HUES6 (cell line): ENCODE results near the gene ADGRV1.
"Not testable (repeated sequence)": the region's sequence is repeated elsewhere in the genome, so short reads cannot be mapped to it uniquely, and the experiment has no call there.

Experiments
- H3K27ac ChIP-seq: 2 replicates; pipeline ENCODE4 v1.7.0; 2013; ENCODE audit warnings: low read depth, mild to moderate bottlenecking, low read length, inconsistent platforms
- H3K27me3 ChIP-seq: 2 replicates; pipeline ENCODE4 v1.6.1; 2013; ENCODE audit warnings: low read length; ENCODE audit not compliant: control insufficient read depth, insufficient read depth
- H3K36me3 ChIP-seq: 2 replicates; pipeline ENCODE4 v1.6.1; 2013; ENCODE audit warnings: low read length; ENCODE audit not compliant: control insufficient read depth, insufficient read depth
- H3K4me1 ChIP-seq: 2 replicates; pipeline ENCODE4 v1.6.1; 2013; ENCODE audit warnings: low read length; ENCODE audit not compliant: control insufficient read depth, insufficient read depth
- H3K4me3 ChIP-seq: 2 replicates; pipeline ENCODE4 v1.5.1; 2013; ENCODE audit warnings: low read depth, low read length
- H3K9ac ChIP-seq: one replicate; pipeline ENCODE4 v1.6.1; 2013; ENCODE audit warnings: mild to moderate bottlenecking, low read length
- H3K9me3 ChIP-seq: 2 replicates; pipeline ENCODE4 v1.6.1; 2013; ENCODE audit warnings: low read depth, low read length; ENCODE audit not compliant: control insufficient read depth, insufficient read depth

ADGRV1 gene

DNA sequence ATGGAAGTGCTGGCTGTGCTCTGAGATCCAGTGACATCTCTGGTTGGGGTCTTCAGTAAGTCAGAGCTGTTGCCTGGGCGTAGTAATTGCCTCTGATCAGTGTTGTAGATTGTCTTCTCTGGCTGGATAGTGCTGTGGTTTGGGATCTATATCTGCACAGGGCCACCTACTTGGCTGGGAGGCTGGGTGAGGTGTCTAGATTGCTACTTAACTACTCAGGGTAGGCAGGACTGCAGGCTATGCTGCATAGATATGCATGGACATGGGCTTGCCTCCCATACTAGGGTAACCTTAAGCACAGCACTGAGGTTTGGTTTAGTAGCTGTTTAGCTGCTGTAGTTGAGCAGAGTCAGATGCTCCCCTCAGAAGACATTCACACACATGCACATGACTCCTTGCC, 181.0 kb downstream of the ADGRV1 start:
- H3K4me3 ChIP-seq: no peak overlapping the region
- 0 out of 2 replicates have a peak, but pooled peaks cover 2% of the 10 kb centered on the region for H3K36me3 ChIP-seq
- H3K4me1 ChIP-seq: peaks cover 5% of the 10 kb centered on the region
- no peak overlapping the region for H3K27ac ChIP-seq
- H3K9me3 ChIP-seq: no peaks in the 10 kb centered on the region
- H3K27me3 ChIP-seq: no peaks in the 10 kb centered on the region
- no peak overlapping the region for H3K9ac ChIP-seq

DNA sequence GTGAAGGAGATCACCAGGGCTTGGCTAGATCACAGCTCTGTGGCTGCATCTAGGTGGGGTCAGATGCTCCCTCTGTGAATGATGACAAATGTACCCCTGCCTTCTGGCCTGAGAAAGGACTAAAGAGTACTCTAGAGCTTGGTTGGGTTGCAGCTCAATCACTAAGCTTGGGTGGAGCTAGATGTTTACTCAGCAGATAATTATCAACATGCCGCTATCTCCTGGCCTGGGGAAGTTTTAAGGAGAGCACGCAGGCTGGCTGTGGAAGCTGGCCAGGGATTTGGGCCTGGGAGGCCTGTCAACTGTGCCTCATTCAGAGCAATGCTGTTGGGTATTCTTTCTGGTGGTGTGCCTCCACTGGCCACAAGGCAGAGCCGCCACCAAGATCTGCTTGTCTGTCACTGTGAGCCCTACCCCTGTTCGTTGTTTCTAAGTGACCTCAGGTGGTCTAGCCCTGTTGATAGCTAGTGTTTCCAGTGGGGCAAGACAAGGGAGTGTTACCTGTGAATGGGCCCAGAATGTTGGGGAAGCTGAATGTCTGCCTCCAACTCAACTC, 181.7 kb downstream of the ADGRV1 start:
- Histone ChIP-seq H3K4me3 (no peak overlapping the region), H3K27ac (no peak overlapping the region), H3K27me3 (no peaks in the 10 kb centered on the region), H3K4me1 (peaks cover 5% of the 10 kb centered on the region), H3K9me3 (no peaks in the 10 kb centered on the region), H3K36me3 (peaks cover 8% of the 10 kb centered on the region; the same call in 1 of the 2 replicates), H3K9ac (no peak overlapping the region)

DNA sequence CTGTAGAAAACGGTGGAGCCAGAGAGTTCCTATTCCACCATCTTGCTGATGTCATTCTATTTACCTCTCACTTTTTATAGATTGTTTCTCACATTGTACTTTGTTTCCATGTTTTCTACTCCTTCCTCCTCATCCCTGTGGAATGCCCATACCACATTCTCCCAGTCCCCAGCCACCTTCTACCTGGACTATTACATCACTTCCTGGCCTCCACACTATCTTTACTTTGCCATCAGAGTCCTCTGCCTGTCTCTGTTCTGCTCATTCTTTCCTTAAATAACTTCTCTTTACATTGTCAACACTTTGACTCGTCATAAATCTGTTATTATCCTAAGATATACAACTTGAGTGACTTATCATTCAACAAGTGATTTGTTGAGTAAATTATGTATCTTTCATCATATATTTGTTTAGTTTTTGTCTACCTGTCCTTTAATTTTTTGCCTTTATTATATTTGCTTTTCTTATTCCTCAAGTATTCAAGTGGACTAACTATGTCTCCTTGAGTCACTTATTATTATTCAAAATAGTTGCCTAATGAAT, 182.5 kb downstream of the ADGRV1 start:
- Histone ChIP-seq H3K9ac (no peak overlapping the region), H3K4me3 (no peak overlapping the region), H3K9me3 (no peaks in the 10 kb centered on the region), H3K4me1 (peaks cover 5% of the 10 kb centered on the region), H3K36me3 (peaks cover 16% of the 10 kb centered on the region; the same call in 1 of the 2 replicates), H3K27me3 (no peaks in the 10 kb centered on the region), H3K27ac (no peak overlapping the region)

DNA sequence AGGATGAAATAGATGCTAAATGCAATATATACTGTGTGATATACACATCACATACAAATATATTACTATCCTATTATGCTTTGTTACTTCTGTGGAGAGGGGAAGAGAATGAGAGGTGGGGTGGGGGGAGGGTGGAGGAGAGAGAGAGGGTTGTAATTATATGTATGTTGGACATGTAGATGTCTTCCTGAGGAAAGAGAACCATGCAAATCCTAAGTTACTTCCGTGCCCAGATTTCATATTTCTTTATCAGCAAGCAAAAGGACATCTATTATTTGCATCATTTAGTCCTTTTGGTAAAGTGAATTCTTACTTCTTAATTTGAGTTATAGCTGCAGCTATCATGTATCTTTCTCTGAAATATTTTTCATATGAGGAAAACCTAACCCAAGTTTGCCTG, 187.5 kb downstream of the ADGRV1 start:
- Histone ChIP-seq H3K9ac (no peak overlapping the region), H3K27me3 (no peaks in the 10 kb centered on the region), H3K4me3 (no peak overlapping the region), H3K27ac (no peak overlapping the region), H3K4me1 (peaks cover 15% of the 10 kb centered on the region), H3K36me3 (peaks cover 22% of the 10 kb centered on the region; the same call in 1 of the 2 replicates), H3K9me3 (no peaks in the 10 kb centered on the region)

DNA sequence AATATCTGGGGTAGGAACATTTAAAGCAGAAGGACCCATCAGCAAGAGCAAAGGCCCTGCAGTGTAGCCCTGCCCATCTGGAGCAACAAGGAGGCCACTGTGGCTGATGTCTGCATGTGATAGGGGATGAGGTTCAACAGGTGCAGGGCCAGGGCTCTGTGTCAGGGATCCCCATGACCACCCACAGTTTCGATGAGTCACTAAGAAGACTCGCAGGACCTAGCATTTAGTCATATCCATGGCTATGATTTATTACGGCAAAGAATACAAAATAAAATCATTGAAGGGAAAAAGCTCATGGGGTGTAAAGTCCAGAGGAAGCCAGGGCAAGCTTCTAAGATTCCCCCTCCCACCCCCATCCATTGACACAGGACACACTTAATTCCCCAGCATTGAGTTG, 188.6 kb downstream of the ADGRV1 start:
- no peak overlapping the region for H3K4me3 ChIP-seq
- no peak overlapping the region for H3K27ac ChIP-seq
- H3K9me3 ChIP-seq: no peaks in the 10 kb centered on the region
- H3K27me3 ChIP-seq: no peaks in the 10 kb centered on the region
- no peak overlapping the region for H3K9ac ChIP-seq
- H3K4me1 ChIP-seq: peaks cover 15% of the 10 kb centered on the region
- peaks cover 22% of the 10 kb centered on the region; the same call in 1 of the 2 replicates for H3K36me3 ChIP-seq

DNA sequence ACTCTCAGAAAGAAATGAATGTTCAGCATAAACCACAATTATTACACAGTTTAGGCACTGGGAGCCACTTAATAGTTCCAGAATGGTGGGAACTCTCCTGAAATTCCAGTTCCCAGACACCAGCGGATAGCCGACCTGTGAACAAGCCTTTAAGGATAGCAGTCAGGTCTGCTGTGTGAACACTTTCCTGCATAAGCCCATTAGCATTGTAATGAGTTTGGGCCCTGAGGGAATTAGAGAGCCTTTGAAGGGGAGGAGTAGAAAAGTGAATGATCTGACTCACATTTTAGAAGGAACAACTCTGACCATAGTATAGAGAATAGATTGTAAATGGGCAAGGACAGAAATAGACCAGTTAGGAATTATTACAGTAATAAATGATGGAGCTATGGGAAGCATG, 189.1 kb downstream of the ADGRV1 start:
- peaks cover 22% of the 10 kb centered on the region; the same call in 1 of the 2 replicates for H3K36me3 ChIP-seq
- no peak overlapping the region for H3K27ac ChIP-seq
- no peaks in the 10 kb centered on the region for H3K27me3 ChIP-seq
- H3K4me1 ChIP-seq: peaks cover 15% of the 10 kb centered on the region
- no peaks in the 10 kb centered on the region for H3K9me3 ChIP-seq
- no peak overlapping the region for H3K9ac ChIP-seq
- H3K4me3 ChIP-seq: no peak overlapping the region

DNA sequence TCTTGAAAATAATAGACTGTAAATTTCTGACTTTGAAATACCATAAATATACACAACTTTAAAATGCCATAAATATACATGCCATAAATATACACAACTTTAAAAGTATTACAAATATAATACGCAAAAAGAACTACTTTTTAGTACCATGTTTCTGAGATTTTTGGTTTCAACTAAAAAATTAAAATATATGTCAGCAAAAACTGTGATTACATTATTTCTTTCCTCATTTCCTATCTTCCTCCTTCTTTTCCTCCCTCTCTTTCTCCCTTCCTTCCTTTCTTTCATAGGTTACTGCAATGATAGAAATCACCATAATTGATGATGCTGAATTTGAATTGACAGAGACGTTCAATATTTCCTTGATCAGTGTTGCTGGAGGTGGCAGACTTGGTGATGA, 200.5 kb downstream of the ADGRV1 start:
- peaks cover 28% of the 10 kb centered on the region for H3K36me3 ChIP-seq
- H3K4me3 ChIP-seq: no peak overlapping the region
- no peak overlapping the region for H3K27ac ChIP-seq
- H3K4me1 ChIP-seq: no peaks in the 10 kb centered on the region
- H3K9ac ChIP-seq: no peak overlapping the region
- no peaks in the 10 kb centered on the region for H3K27me3 ChIP-seq
- H3K9me3 ChIP-seq: no peaks in the 10 kb centered on the region

DNA sequence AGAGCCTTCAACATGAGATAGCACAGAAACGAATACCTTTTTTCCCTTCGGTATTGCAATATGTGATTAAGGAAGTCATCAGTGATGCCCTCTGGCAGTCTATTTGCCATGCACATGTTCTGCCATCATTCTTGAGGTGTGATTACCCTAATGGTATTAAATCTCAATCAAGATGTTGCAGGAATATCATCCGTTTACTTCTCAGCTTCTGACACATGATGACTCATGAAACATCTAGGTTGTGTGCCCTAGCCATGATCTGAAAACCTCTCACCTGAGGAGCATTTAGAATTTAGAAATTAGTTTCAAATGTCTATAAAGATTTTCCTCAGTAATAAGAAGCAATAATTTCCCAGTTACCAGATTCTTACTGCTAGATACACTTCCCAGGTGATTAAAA, 209.1 kb downstream of the ADGRV1 start:
- Histone ChIP-seq H3K4me1 (no peaks in the 10 kb centered on the region), H3K9ac (no peak overlapping the region), H3K4me3 (no peak overlapping the region), H3K36me3 (peaks cover 44% of the 10 kb centered on the region), H3K9me3 (no peaks in the 10 kb centered on the region), H3K27me3 (no peaks in the 10 kb centered on the region), H3K27ac (no peak overlapping the region)

DNA sequence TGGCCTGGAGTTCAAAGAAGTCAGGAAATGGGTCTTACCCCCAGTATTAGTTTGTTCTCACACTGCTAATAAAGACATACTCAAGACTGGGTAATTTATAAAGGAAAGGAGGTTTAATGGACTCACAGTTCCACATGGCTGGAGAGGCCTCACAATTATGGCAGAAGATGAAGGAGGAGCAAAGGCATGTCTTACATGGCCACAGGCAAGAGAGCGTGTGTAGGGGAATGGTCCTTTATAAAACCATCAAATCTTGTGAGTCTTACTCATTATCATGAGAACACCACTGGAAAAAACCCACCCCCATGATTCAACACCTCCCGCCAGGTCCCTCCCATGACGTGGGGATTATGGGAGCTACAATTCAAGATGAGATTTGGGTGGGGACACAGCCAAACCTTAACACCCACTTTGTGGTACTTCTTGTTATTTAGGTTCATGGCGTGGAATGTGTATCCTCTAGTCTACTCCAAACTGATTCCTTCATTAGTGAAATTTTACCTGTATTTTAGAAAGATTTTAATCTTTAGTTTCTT, 211.5 kb downstream of the ADGRV1 start:
- H3K9me3 ChIP-seq, H3K4me3 ChIP-seq, H3K9ac ChIP-seq, H3K27me3 ChIP-seq, H3K27ac ChIP-seq, H3K4me1 ChIP-seq: not testable (repeated sequence)
- H3K36me3 ChIP-seq: peaks cover 26% of the 10 kb centered on the region; the same call in 1 of the 2 replicates

DNA sequence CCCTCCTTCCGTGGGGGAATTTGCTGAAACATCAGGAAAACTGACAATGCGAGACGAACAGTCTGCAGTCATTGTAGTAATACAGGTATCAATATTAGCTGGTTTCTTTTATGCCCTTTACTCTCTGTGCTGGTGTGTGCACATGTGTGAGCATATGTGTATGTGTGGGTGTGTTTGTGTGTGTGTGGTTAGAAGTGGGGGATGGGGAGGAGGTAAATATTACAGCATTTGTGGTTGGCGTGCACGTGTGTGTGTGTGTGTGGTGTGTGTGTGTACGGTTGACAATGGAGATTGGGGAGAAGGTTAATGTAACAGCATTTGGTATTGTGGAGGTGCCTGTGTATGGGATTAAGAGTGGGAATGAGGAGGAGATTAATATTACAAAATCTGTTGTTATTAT, 219.4 kb downstream of the ADGRV1 start:
- Histone ChIP-seq H3K9me3 (no peaks in the 10 kb centered on the region), H3K27me3 (no peaks in the 10 kb centered on the region), H3K27ac (no peak overlapping the region), H3K4me3 (no peak overlapping the region), H3K36me3 (peaks cover 21% of the 10 kb centered on the region; the same call in 1 of the 2 replicates), H3K4me1 (no peaks in the 10 kb centered on the region), H3K9ac (no peak overlapping the region)

DNA sequence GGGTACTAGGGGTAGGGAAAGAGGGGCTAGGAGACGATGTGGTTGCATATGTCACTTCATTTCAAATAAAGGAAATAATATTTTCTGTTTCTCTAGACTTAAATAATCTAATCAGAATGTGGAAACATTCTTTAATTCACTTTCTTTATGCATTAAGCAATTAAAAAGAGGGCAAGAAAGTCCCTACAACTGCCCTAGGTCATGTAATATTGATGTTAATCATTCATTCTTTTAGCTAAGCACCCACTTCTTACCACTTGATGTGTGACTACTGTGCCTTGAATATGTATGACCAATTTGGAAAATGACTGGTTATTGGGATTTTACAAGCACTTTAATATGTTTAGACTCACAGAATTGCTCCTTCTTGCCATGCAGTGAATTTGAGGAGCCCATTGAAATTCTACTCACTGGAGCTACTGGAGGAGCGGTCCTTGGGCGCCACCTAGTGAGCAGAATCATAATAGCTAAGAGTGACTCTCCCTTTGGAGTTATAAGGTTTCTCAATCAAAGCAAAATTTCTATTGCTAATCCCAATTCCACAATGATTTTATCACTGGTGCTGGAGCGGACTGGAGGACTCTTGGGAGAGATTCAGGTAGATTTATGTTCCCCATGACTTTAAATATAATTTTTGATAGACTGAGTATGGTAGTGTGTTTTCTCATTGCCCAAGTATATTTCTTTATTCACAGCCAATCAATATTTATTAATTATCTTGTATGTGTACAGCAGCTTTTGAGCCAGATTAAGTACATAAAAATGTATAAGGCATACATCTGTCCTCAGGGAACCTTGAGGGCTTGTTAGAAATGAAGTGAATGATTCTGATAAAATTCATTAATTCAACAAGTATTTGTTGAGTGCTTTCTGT, 225.1 kb downstream of the ADGRV1 start:
- Histone ChIP-seq H3K27me3 (no peaks in the 10 kb centered on the region), H3K9ac (no peak overlapping the region), H3K36me3 (peaks cover 27% of the 10 kb centered on the region; the same call in 1 of the 2 replicates), H3K4me1 (no peaks in the 10 kb centered on the region), H3K9me3 (no peaks in the 10 kb centered on the region), H3K27ac (no peak overlapping the region), H3K4me3 (no peak overlapping the region)
